NCI-H82 treated with DMSO at 0.1 percent for 48 hours (cell line): ENCODE data around the gene RAD51.
"Not testable (repeated sequence)": the region's sequence is repeated elsewhere in the genome, so short reads cannot be mapped to it uniquely, and the experiment has no call there.

Experiments used
- DNase-seq: peaks from one replicate; lab custom pipeline; 2025; ENCODE audit not compliant: unreplicated experiment; lab: John Stamatoyannopoulos, UW

Gene RAD51

GRCh38 chr15:40694688-40695468 is at the start of gene RAD51:
Gene RAD51 (plus strand): TSS chr15:40695174. CDS start chr15:40698759, 3,585 bp downstream.
- peak; percentile 72 for DNase-seq

GRCh38 chr15:40647523-40647922 is 47.5 kb upstream of the RAD51 start:
- no peak for DNase-seq

- DNase-seq: peak; percentile 16
Observed at GRCh38 chr15:40650479-40650878, 44.5 kb upstream of the RAD51 start.

GRCh38 chr15:40660686-40661085 is 34.3 kb upstream of the RAD51 start:
- no peak for DNase-seq

GRCh38 chr15:40664909-40665308 is 30.1 kb upstream of the RAD51 start:
- DNase-seq: no peak

GRCh38 chr15:40676290-40676689 is 18.7 kb upstream of the RAD51 start:
- not testable (repeated sequence) for DNase-seq

- not testable (repeated sequence) for DNase-seq
Observed at GRCh38 chr15:40676906-40677305, 18.1 kb upstream of the RAD51 start.

GRCh38 chr15:40680151-40680550 is 14.8 kb upstream of the RAD51 start:
- no peak for DNase-seq

- not testable (repeated sequence) for DNase-seq
Observed at GRCh38 chr15:40680959-40681358, 14.0 kb upstream of the RAD51 start.

- no peak for DNase-seq
Observed at GRCh38 chr15:40684381-40684780, 10.6 kb upstream of the RAD51 start.

- DNase-seq: no peak
Observed at GRCh38 chr15:40685376-40685775, 9.6 kb upstream of the RAD51 start.

- no peak for DNase-seq
Observed at GRCh38 chr15:40688932-40689799, 5.8 kb upstream of the RAD51 start.

- no peak for DNase-seq
Observed at GRCh38 chr15:40691737-40692136, 3.2 kb upstream of the RAD51 start.

- DNase-seq: no peak
Observed at GRCh38 chr15:40693904-40694687, 878 bp upstream of the RAD51 start.

- no peak for DNase-seq
Observed at GRCh38 chr15:40695469-40695890, 506 bp downstream of the RAD51 start.

GRCh38 chr15:40696228-40696627 is 1.3 kb downstream of the RAD51 start:
- DNase-seq: no peak

- DNase-seq: no peak
Observed at GRCh38 chr15:40697916-40698315, 2.9 kb downstream of the RAD51 start.

GRCh38 chr15:40702077-40702476 is 7.1 kb downstream of the RAD51 start:
- no peak for DNase-seq

- DNase-seq: no peak
Observed at GRCh38 chr15:40706121-40706520, 11.1 kb downstream of the RAD51 start.

- no peak for DNase-seq
Observed at GRCh38 chr15:40714144-40714543, 19.2 kb downstream of the RAD51 start.

GRCh38 chr15:40716165-40716564 is 21.2 kb downstream of the RAD51 start:
- DNase-seq: no peak
